Trophoblast cell (in vitro differentiated cells and primary cell): Measurements from ENCODE around the gene ERCC6.
A peak's percentile ranks its signal among the peaks of the same experiment; 100 is the strongest.

Experiments
- DNase-seq, 2 donors: peaks; one replicate each; pipeline ENCODE4 v3.0.0-alpha.2; 2016
- H2AFZ ChIP-seq: 2 replicates; pipeline ENCODE4 v1.6.1; 2013; ENCODE audit warnings: low read length, moderate library complexity, mild to moderate bottlenecking; ENCODE audit not compliant: insufficient read depth, poor library complexity
- H2AK5ac ChIP-seq: 2 replicates; pipeline ENCODE4 v1.6.1; 2013; ENCODE audit warnings: mild to moderate bottlenecking, low read length
- H2BK120ac ChIP-seq: 2 replicates; pipeline ENCODE4 v1.6.1; 2013; ENCODE audit warnings: low read length, mild to moderate bottlenecking, moderate library complexity; ENCODE audit not compliant: insufficient read depth, poor library complexity
- H2BK12ac ChIP-seq: 2 replicates; pipeline ENCODE4 v1.6.1; 2013; ENCODE audit warnings: mild to moderate bottlenecking, low read length, moderate library complexity
- H2BK5ac ChIP-seq: 2 replicates; pipeline ENCODE4 v1.6.1; 2013; ENCODE audit warnings: low read length, low read depth, moderate library complexity, mild to moderate bottlenecking; ENCODE audit not compliant: poor library complexity
- H3K14ac ChIP-seq: 2 replicates; pipeline ENCODE4 v1.6.1; 2013; ENCODE audit warnings: mild to moderate bottlenecking, low read length
- H3K18ac ChIP-seq: 2 replicates; pipeline ENCODE4 v1.6.1; 2013; ENCODE audit warnings: mild to moderate bottlenecking, low read length
- H3K23ac ChIP-seq: 2 replicates; pipeline ENCODE4 v1.6.1; 2013; ENCODE audit warnings: low read length
- H3K27ac ChIP-seq: 2 replicates; pipeline ENCODE4 v1.5.1; 2013; ENCODE audit warnings: low read depth, mild to moderate bottlenecking, inconsistent platforms, low read length, moderate library complexity
- H3K27me3 ChIP-seq: 2 replicates; pipeline ENCODE4 v1.6.1; 2013; ENCODE audit warnings: inconsistent platforms, mild to moderate bottlenecking, low read length, moderate library complexity; ENCODE audit not compliant: insufficient read depth
- H3K36me3 ChIP-seq, 2 experiments: 1 replicate in 1 of 2; 2 replicates in 1 of 2; pipeline ENCODE4 v1.6.1; 2013; ENCODE audit warnings: low read length in 2 of 2, mild to moderate bottlenecking in 2 of 2, moderate library complexity in 1 of 2; ENCODE audit not compliant: insufficient read depth in 2 of 2, control insufficient read depth in 1 of 2
- H3K4ac ChIP-seq: 2 replicates; pipeline ENCODE4 v1.6.1; 2013; ENCODE audit warnings: low read depth, mild to moderate bottlenecking, low read length, moderate library complexity
- H3K4me1 ChIP-seq, 2 experiments: 1 replicate in 1 of 2; 2 replicates in 1 of 2; pipeline ENCODE4 v1.6.1; 2013; ENCODE audit warnings: low read length in 2 of 2, mild to moderate bottlenecking in 2 of 2, moderate library complexity in 1 of 2; ENCODE audit not compliant: insufficient read depth in 2 of 2, control insufficient read depth in 1 of 2
- H3K4me2 ChIP-seq: 2 replicates; pipeline ENCODE4 v1.6.1; 2013; ENCODE audit warnings: inconsistent platforms, mild to moderate bottlenecking, low read length, moderate library complexity
- H3K4me3 ChIP-seq: 2 replicates; pipeline ENCODE4 v1.5.1; 2013; ENCODE audit warnings: mild to moderate bottlenecking, low read depth, low read length, inconsistent platforms
- H3K79me1 ChIP-seq: one replicate; pipeline ENCODE4 v1.6.1; 2013; ENCODE audit warnings: low read length
- H3K79me2 ChIP-seq: 2 replicates; pipeline ENCODE4 v1.6.1; 2013; ENCODE audit warnings: low read length, mild to moderate bottlenecking; ENCODE audit not compliant: control insufficient read depth, insufficient read depth, poor library complexity
- H3K9ac ChIP-seq: 2 replicates; pipeline ENCODE4 v1.6.1; 2013; ENCODE audit warnings: mild to moderate bottlenecking, low read length
- H3K9me3 ChIP-seq: 2 replicates; pipeline ENCODE4 v1.6.1; 2013; ENCODE audit warnings: low read depth, mild to moderate bottlenecking, control low read depth, inconsistent platforms, low read length; ENCODE audit not compliant: insufficient read depth
- H4K12ac ChIP-seq: 2 replicates; pipeline ENCODE4 v1.6.1; 2013; ENCODE audit warnings: low read depth, mild to moderate bottlenecking, low read length, moderate library complexity
- H4K8ac ChIP-seq: 2 replicates; pipeline ENCODE4 v1.6.1; 2013; ENCODE audit warnings: low read depth, mild to moderate bottlenecking, low read length, moderate library complexity
- H4K91ac ChIP-seq: one replicate; pipeline ENCODE4 v1.6.1; 2013; ENCODE audit warnings: low read depth, mild to moderate bottlenecking, low read length, moderate library complexity
- WGBS: extraction: QIAGEN DNeasy Blood & Tissue Kit; methylation state at CpG from one replicate; pipeline ENCODE4 v1.1.7; 2013; ENCODE audit warnings: missing lambda C conversion rate; ENCODE audit not compliant: insufficient read length, insufficient coverage; ENCODE audit errors: extremely low coverage; 5-methylcytosine and 5-hydroxymethylcytosine counted together

The ERCC6 gene

GRCh38 chr10:49520122-49520775 is 18.7 kb downstream of the ERCC6 start:
- Histone ChIP-seq H3K36me3 (peaks cover 3 to 29% of the 10 kb centered on the region in 2 experiments), H3K4ac (no peak overlapping the region), H2BK12ac (no peak overlapping the region), H2AFZ (no peak overlapping the region), H3K27ac (no peak overlapping the region), H2BK5ac (no peak overlapping the region), H3K18ac (no peak overlapping the region), H4K91ac (no peak overlapping the region), H3K79me2 (no peaks in the 10 kb centered on the region), H4K12ac (no peak overlapping the region), H2BK120ac (no peak overlapping the region), H3K79me1 (no peaks in the 10 kb centered on the region), H2AK5ac (no peak overlapping the region), H3K4me3 (no peak overlapping the region), H3K14ac (no peak overlapping the region), H3K4me2 (no peak overlapping the region), H3K9me3 (no peaks in the 10 kb centered on the region), H3K9ac (no peak overlapping the region), H3K23ac (no peak overlapping the region), H4K8ac (no peak overlapping the region), H3K4me1 (no peaks in the 10 kb centered on the region), H3K27me3 (no peaks in the 10 kb centered on the region)
- no peak for DNase-seq
- WGBS = no CpG with 5 or more reads among the region's 8 CpGs

- Histone ChIP-seq H3K9ac (no peak overlapping the region), H3K14ac (no peak overlapping the region), H3K18ac (no peak overlapping the region), H3K4ac (no peak overlapping the region), H2AK5ac (no peak overlapping the region), H3K9me3 (no peaks in the 10 kb centered on the region), H3K4me2 (no peak overlapping the region), H4K8ac (no peak overlapping the region), H3K4me1 (no peaks in the 10 kb centered on the region), H4K91ac (no peak overlapping the region), H2BK5ac (no peak overlapping the region), H3K27me3 (no peaks in the 10 kb centered on the region), H2BK12ac (no peak overlapping the region), H3K27ac (no peak overlapping the region), H4K12ac (no peak overlapping the region), H3K79me1 (no peaks in the 10 kb centered on the region), H3K4me3 (no peak overlapping the region), H3K79me2 (no peaks in the 10 kb centered on the region), H2AFZ (no peak overlapping the region), H2BK120ac (no peak overlapping the region), H3K36me3 (peaks cover 3 to 30% of the 10 kb centered on the region in 2 experiments), H3K23ac (no peak overlapping the region)
- no CpG with 5 or more reads among the region's 2 CpGs for WGBS
- no peak for DNase-seq
Measured at GRCh38 chr10:49519717-49520116, 19.2 kb downstream of the ERCC6 start.

GRCh38 chr10:49518982-49519578 is 19.8 kb downstream of the ERCC6 start:
- no CpG with 5 or more reads among the region's 3 CpGs for WGBS
- no peak overlapping the region for H3K4me2 ChIP-seq
- H3K14ac ChIP-seq = no peak overlapping the region

GRCh38 chr10:49518566-49518965 is 20.4 kb downstream of the ERCC6 start:
- Histone ChIP-seq H3K36me3 (peaks cover 2 to 21% of the 10 kb centered on the region in 2 experiments), H3K27ac (no peak overlapping the region), H3K9me3 (no peaks in the 10 kb centered on the region), H3K27me3 (no peaks in the 10 kb centered on the region), H2BK120ac (no peak overlapping the region), H3K79me2 (no peaks in the 10 kb centered on the region), H2AFZ (no peak overlapping the region), H3K14ac (no peak overlapping the region), H3K4me3 (no peak overlapping the region), H3K4me1 (no peaks in the 10 kb centered on the region), H3K4ac (no peak overlapping the region), H2BK12ac (no peak overlapping the region), H4K8ac (no peak overlapping the region), H3K23ac (no peak overlapping the region), H2AK5ac (no peak overlapping the region), H2BK5ac (no peak overlapping the region), H3K9ac (no peak overlapping the region), H3K18ac (no peak overlapping the region), H4K91ac (no peak overlapping the region), H3K79me1 (no peaks in the 10 kb centered on the region), H4K12ac (no peak overlapping the region), H3K4me2 (no peak overlapping the region)
- DNase-seq = no peak
- WGBS = no CpG with 5 or more reads among the region's 2 CpGs

More at GRCh38 chr10:49518982-49519578, 19.8 kb downstream of the ERCC6 start:
- Histone ChIP-seq H3K27ac (no peak overlapping the region), H2BK5ac (no peak overlapping the region), H4K91ac (no peak overlapping the region), H3K4me1 (no peaks in the 10 kb centered on the region), H2AFZ (no peak overlapping the region), H3K79me2 (no peaks in the 10 kb centered on the region), H3K9me3 (no peaks in the 10 kb centered on the region), H4K12ac (no peak overlapping the region), H3K18ac (no peak overlapping the region), H4K8ac (no peak overlapping the region), H3K23ac (no peak overlapping the region), H3K9ac (no peak overlapping the region), H2BK120ac (no peak overlapping the region), H3K79me1 (no peaks in the 10 kb centered on the region), H3K4ac (no peak overlapping the region), H3K4me3 (no peak overlapping the region), H2AK5ac (no peak overlapping the region), H3K27me3 (no peaks in the 10 kb centered on the region), H2BK12ac (no peak overlapping the region), H3K36me3 (peaks cover 2 to 25% of the 10 kb centered on the region in 2 experiments)
- DNase-seq = peak; percentile 30 to 77
